Caco-2 (cell line): ENCODE results near the gene PPP1R14D. TPM values are rescaled to one million over a fixed set of nuclear protein-coding genes. Genes with fewer than 3 reads are reported as not detected.

Source experiments
- BruUV-seq: library from RNA; stranded (reverse); fragments of 400-500 nt; replicated peaks from 2 replicates; lab custom pipeline; 2021; lab: Mats Ljungman, UMichigan
- CTCF ChIA-PET: fragments of 300-600 bp; sonication (Branson Sonifier 250); formaldehyde crosslinking; loops from one replicate; lab custom pipeline; 2022; ENCODE audit warnings: antibody characterized with exemption; lab: Charles Lee
- POLR2A ChIA-PET: fragments of 300-600 bp; sonication (Branson Sonifier 250); formaldehyde crosslinking; loops from one replicate; lab custom pipeline; 2022; ENCODE audit warnings: antibody characterized with exemption; lab: Charles Lee
- DNase-seq, 2 experiments: peaks; one replicate each; pipeline versions ENCODE4 v3.0.0 to v3.0.0-alpha.2; 2020 to 2022
- H3K27me3 ChIP-seq: replicated peaks from 2 replicates; pipeline ENCODE4 v1.6.0; 2011; ENCODE audit warnings: low read length; ENCODE audit not compliant: control insufficient read depth, insufficient read depth
- H3K36me3 ChIP-seq: 2 replicates; pipeline ENCODE4 v1.5.1; 2011; ENCODE audit warnings: low read length; ENCODE audit not compliant: control insufficient read depth, insufficient read depth
- H3K4me1 ChIP-seq: fragments of 250-450 bp; sonication (Bioruptor Pico); 2 replicates; pipeline ENCODE4 v1.5.1; 2020; ENCODE audit warnings: mild to moderate bottlenecking
- H3K4me3 ChIP-seq: 2 replicates; pipeline ENCODE4 v1.5.1; 2011; ENCODE audit warnings: low read depth, mild to moderate bottlenecking, control low read depth, low read length
- H3K9me3 ChIP-seq: fragments of 250-450 bp; sonication (Bioruptor Pico); 2 replicates; pipeline ENCODE4 v1.5.1; 2020; ENCODE audit warnings: mild to moderate bottlenecking, moderate library complexity
- H3K27ac Mint-ChIP-seq: one replicate; pipeline ENCODE4 v1.8.0; 2022; ENCODE audit warnings: mixed read lengths; ENCODE audit not compliant: unreplicated experiment
- H3K27me3 Mint-ChIP-seq: one replicate; pipeline ENCODE4 v1.8.0; 2022; ENCODE audit warnings: mixed read lengths; ENCODE audit not compliant: insufficient read depth, unreplicated experiment
- H3K36me3 Mint-ChIP-seq: one replicate; pipeline ENCODE4 v1.8.0; 2022; ENCODE audit warnings: mild to moderate bottlenecking, mixed read lengths; ENCODE audit not compliant: insufficient read depth, unreplicated experiment
- H3K4me1 Mint-ChIP-seq: one replicate; pipeline ENCODE4 v1.8.0; 2022; ENCODE audit warnings: low read depth, mixed read lengths; ENCODE audit not compliant: unreplicated experiment
- H3K4me3 Mint-ChIP-seq: one replicate; pipeline ENCODE4 v1.8.0; 2022; ENCODE audit warnings: mild to moderate bottlenecking, moderate library complexity, mixed read lengths; ENCODE audit not compliant: unreplicated experiment
- H3K9me3 Mint-ChIP-seq: one replicate; pipeline ENCODE4 v1.8.0; 2022; ENCODE audit warnings: mixed read lengths; ENCODE audit not compliant: unreplicated experiment
- intact Hi-C: fragments of 100-400 bp; cut with micrococcal nuclease; formaldehyde crosslinking; loops from one replicate; pipeline ENCODE4 v1.10.0; 2022; ENCODE audit not compliant: unreplicated experiment
- total RNA-seq: library from RNA; stranded (reverse); gene quantifications from 2 replicates; pipeline ENCODE4 v1.2.3, GENCODE V29; 2022
- TF ChIP-seq, protein P1 (sequence below), 2 experiments: fragments of 200-600 bp in 1 of 2; IDR thresholded peaks; 1 replicate in 1 of 2; 2 replicates in 1 of 2; pipeline versions ENCODE4 v1.5.1 to v1.8.0; 2011 to 2022; ENCODE audit warnings: antibody characterized with exemption in 1 of 2, control low read depth in 1 of 2, inconsistent platforms in 1 of 2, low read depth in 1 of 2, low read length in 1 of 2, mild to moderate bottlenecking in 1 of 2, moderate library complexity in 1 of 2; ENCODE audit not compliant: insufficient read depth in 1 of 2, severe bottlenecking in 1 of 2, unreplicated experiment in 1 of 2

The PPP1R14D gene
- total RNA-seq, 1 experiment from 2014 or later: 0.43 TPM

GRCh38 chr15:40815042-40815698, 13.3 kb downstream of the PPP1R14D start:
- Mint-ChIP-seq H3K4me1 (peaks cover 12% of the 10 kb centered on the region), H3K9me3 (no peaks in the 10 kb centered on the region), H3K36me3 (peaks cover 25% of the 10 kb centered on the region), H3K4me3 (no peak overlapping the region), H3K27ac (peak overlapping the region; percentile 89), H3K27me3 (no peaks in the 10 kb centered on the region)
- intact Hi-C loops: no loop called here
- Histone ChIP-seq H3K4me3 (no peak overlapping the region), H3K4me1 (no peaks in the 10 kb centered on the region), H3K27me3 (no peaks in the 10 kb centered on the region), H3K36me3 (no peaks in the 10 kb centered on the region), H3K9me3 (no peaks in the 10 kb centered on the region)
- BruUV-seq: no TSS peak
- ChIA-PET CTCF (no interaction called here), POLR2A (interaction anchor here (0.6 to 1.1 kb wide), 4 partner anchors 11 to 246 kb away, joined by 3 to 4 read pairs (median 3); partner anchors contain the start of genes RHOV and RPUSD2)
- TF ChIP-seq, protein P1, sequence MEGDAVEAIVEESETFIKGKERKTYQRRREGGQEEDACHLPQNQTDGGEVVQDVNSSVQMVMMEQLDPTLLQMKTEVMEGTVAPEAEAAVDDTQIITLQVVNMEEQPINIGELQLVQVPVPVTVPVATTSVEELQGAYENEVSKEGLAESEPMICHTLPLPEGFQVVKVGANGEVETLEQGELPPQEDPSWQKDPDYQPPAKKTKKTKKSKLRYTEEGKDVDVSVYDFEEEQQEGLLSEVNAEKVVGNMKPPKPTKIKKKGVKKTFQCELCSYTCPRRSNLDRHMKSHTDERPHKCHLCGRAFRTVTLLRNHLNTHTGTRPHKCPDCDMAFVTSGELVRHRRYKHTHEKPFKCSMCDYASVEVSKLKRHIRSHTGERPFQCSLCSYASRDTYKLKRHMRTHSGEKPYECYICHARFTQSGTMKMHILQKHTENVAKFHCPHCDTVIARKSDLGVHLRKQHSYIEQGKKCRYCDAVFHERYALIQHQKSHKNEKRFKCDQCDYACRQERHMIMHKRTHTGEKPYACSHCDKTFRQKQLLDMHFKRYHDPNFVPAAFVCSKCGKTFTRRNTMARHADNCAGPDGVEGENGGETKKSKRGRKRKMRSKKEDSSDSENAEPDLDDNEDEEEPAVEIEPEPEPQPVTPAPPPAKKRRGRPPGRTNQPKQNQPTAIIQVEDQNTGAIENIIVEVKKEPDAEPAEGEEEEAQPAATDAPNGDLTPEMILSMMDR (IDR thresholded peaks at IDR 0.05; ENCODE audit: insufficient read depth in 1 of 2, low read depth in 1 of 2, low read length in 1 of 2, severe bottlenecking in 1 of 2, unreplicated experiment in 1 of 2): no peak
- no peak for DNase-seq

- H3K9me3 ChIP-seq: no peaks in the 10 kb centered on the region
- CTCF ChIA-PET: no interaction called here
- Mint-ChIP-seq H3K27me3 (no peaks in the 10 kb centered on the region), H3K27ac (no peak overlapping the region), H3K36me3 (peaks cover 25% of the 10 kb centered on the region), H3K4me3 (no peak overlapping the region), H3K9me3 (no peaks in the 10 kb centered on the region), H3K4me1 (peaks cover 7% of the 10 kb centered on the region)
- intact Hi-C loops: no loop called here
- H3K4me3 ChIP-seq: no peak overlapping the region
- DNase-seq: no peak
- H3K4me1 ChIP-seq: 0 out of 2 replicates have a peak, but pooled peaks cover 4% of the 10 kb centered on the region
- H3K36me3 ChIP-seq: no peaks in the 10 kb centered on the region
- BruUV-seq: no TSS peak
- TF ChIP-seq, protein P1 (IDR thresholded peaks at IDR 0.05; ENCODE audit: insufficient read depth in 1 of 2, low read depth in 1 of 2, low read length in 1 of 2, severe bottlenecking in 1 of 2, unreplicated experiment in 1 of 2): no peak
- H3K27me3 ChIP-seq: no peaks in the 10 kb centered on the region
- POLR2A ChIA-PET: no interaction called here
These were observed 15.6 kb downstream of the PPP1R14D start for GRCh38 chr15:40812721-40813425.

DNA sequence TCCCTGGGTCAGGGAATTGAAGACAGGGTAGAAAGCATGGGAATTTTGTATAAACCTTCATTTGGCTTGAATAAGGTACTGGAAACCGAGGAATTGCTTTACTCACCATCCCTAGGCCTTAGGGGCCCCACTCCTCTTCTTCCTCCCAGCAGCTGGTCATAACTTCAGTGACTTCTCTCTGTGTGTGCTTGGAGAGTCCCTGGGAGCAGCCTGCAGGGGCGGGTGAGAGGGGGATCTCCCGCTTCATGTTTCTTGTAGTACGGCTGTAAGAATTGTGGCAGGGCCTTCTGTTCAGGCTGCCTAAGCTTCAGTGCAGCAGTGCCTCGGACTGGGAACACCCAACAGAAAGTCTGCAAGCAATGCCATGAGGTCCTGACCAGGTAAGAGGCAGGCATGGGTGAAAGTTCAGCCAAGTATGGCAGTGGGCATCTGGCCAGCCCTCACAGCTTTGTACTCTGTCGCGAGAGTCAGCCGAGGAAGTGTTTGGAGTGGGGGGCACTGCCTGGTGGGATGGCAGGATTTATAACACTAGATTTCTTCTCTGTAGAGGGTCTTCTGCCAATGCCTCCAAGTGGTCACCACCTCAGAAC, 19.6 kb downstream of the PPP1R14D start:
- no TSS peak for BruUV-seq
- no peak for DNase-seq
- TF ChIP-seq, protein P1 (IDR thresholded peaks at IDR 0.05; ENCODE audit: insufficient read depth in 1 of 2, low read depth in 1 of 2, low read length in 1 of 2, severe bottlenecking in 1 of 2, unreplicated experiment in 1 of 2): no peak
- H3K9me3 Mint-ChIP-seq: no peaks in the 10 kb centered on the region
- no peaks in the 10 kb centered on the region for H3K27me3 Mint-ChIP-seq
- intact Hi-C loops: no loop called here
- Histone ChIP-seq H3K4me3 (no peak overlapping the region), H3K36me3 (no peaks in the 10 kb centered on the region), H3K4me1 (0 out of 2 replicates have a peak, but pooled peaks cover 4% of the 10 kb centered on the region), H3K9me3 (no peaks in the 10 kb centered on the region), H3K27me3 (no peaks in the 10 kb centered on the region)
- H3K36me3 Mint-ChIP-seq: peaks cover 20% of the 10 kb centered on the region
- ChIA-PET POLR2A (interaction anchor here (3.0 kb wide), 1 partner anchor 36 kb away, joined by 23 read pairs; the partner anchor contains the start of gene SPINT1), CTCF (no interaction called here)
- peak overlapping the region; percentile 95 for H3K4me3 Mint-ChIP-seq
- no peaks in the 10 kb centered on the region for H3K4me1 Mint-ChIP-seq
- no peak overlapping the region for H3K27ac Mint-ChIP-seq
